Psoas muscle (tissue), 8 donors: ENCODE measurements around the gene ADCYAP1. TPM values are rescaled to one million over a fixed set of nuclear protein-coding genes. Genes with fewer than 3 reads are reported as not detected.
"Not testable (repeated sequence)": the region's sequence is repeated elsewhere in the genome, so short reads cannot be mapped to it uniquely, and the experiment has no call there.

Experiments used
- ATAC-seq, 4 donors: fragments of 200-7000 bp; cut with Tn5 transposase; one replicate each; pipeline ENCODE4 v1.9.1; 2020; ENCODE audit warnings: moderate library complexity in 3 of 4, mild to moderate bottlenecking in 2 of 4
- DNase-seq, 2 donors: peaks; one replicate each; pipeline ENCODE4 v3.0.0-alpha.2; 2020
- H3K27ac ChIP-seq: fragments of 200-600 bp; one replicate; pipeline ENCODE4 v1.8.0; 2022
- H3K27me3 ChIP-seq, 3 donors: fragments of 200-600 bp in 1 of 3; one replicate each; pipeline versions ENCODE4 v1.6.1 to v1.8.0; 2013 to 2022; ENCODE audit warnings: low read length in 2 of 3, mild to moderate bottlenecking in 2 of 3, moderate library complexity in 1 of 3; ENCODE audit not compliant: insufficient read depth in 3 of 3
- H3K36me3 ChIP-seq, 2 donors: fragments of 200-600 bp in 1 of 2; one replicate each; pipeline versions ENCODE4 v1.6.1 to v1.8.0; 2013 to 2022; ENCODE audit warnings: low read depth in 1 of 2, mild to moderate bottlenecking in 1 of 2, moderate library complexity in 1 of 2; ENCODE audit not compliant: insufficient read depth in 1 of 2
- H3K4me1 ChIP-seq: fragments of 200-600 bp; one replicate; pipeline ENCODE4 v1.8.0; 2022
- H3K4me3 ChIP-seq: fragments of 200-600 bp; one replicate; pipeline ENCODE4 v1.8.0; 2022; ENCODE audit warnings: mild to moderate bottlenecking
- H3K9me3 ChIP-seq: fragments of 200-600 bp; one replicate; pipeline ENCODE4 v1.8.0; 2022
- WGBS, 3 donors: extraction: QIAGEN DNeasy Blood & Tissue Kit; methylation state at CpG; one replicate each; pipeline versions ENCODE4 v1.1.6 to v1.1.7; 2013; 5-methylcytosine and 5-hydroxymethylcytosine counted together
- intact Hi-C, 2 donors: fragments of 100-400 bp; cut with DNase I; formaldehyde crosslinking; loops; one replicate each; pipeline versions ENCODE4 v1.11.0 to v1.14.2; 2022
- long read RNA-seq, 2 donors: library from polyadenylated mRNA; unstranded; transcript quantifications; one replicate each; pipeline ENCODE4 v2.0.0, GENCODE V29; 2021
- polyA plus RNA-seq, 3 donors: library from polyadenylated mRNA; stranded (reverse); fragments of 200-250 nt; gene quantifications; one replicate each; pipeline ENCODE4 v1.2.3, GENCODE V29; 2013
- total RNA-seq, 4 donors: library from RNA; stranded (reverse); fragmentation: NEBNext Ultra II Directional in 2 of 4; extraction: Animal tissue kit (Norgen Biotek cat#: 25700) in 2 of 4; gene quantifications; one replicate each; pipeline versions ENCODE4 v1.2.1 to v1.2.4, GENCODE V29; 2021 to 2023
- TF ChIP-seq, protein P1 (sequence below): fragments of 200-600 bp; IDR thresholded peaks from one replicate; pipeline ENCODE4 v1.8.0; 2022; ENCODE audit warnings: antibody characterized with exemption
- donor health status: healthy with polysubstance abuse.
- donor health status: DM: no; HTN: no; CAD: no; lungs with moderate emphysema.
- donor health status: Bipolar disorder and iron deficiency.
- donor health status: healthy.
- donor health status: DM: yes; HTN: yes; CAD: no.
- donor health status: DM: no; HTN: no; CAD: no.
- donor health status: DM: no; HTN: no; CAD: no.
- donor health status: DM: yes; HTN: yes; CAD: no.

Gene ADCYAP1
- total RNA-seq (under 1 TPM in 1 of 4 donors, not detected in 3; 0.21 TPM), polyA plus RNA-seq (under 1 TPM; 0.03 to 0.07 (median 0.04) TPM)
- long read RNA-seq, donor 1, result 0 reads
- long read RNA-seq, donor 2, result 0 reads

DNA sequence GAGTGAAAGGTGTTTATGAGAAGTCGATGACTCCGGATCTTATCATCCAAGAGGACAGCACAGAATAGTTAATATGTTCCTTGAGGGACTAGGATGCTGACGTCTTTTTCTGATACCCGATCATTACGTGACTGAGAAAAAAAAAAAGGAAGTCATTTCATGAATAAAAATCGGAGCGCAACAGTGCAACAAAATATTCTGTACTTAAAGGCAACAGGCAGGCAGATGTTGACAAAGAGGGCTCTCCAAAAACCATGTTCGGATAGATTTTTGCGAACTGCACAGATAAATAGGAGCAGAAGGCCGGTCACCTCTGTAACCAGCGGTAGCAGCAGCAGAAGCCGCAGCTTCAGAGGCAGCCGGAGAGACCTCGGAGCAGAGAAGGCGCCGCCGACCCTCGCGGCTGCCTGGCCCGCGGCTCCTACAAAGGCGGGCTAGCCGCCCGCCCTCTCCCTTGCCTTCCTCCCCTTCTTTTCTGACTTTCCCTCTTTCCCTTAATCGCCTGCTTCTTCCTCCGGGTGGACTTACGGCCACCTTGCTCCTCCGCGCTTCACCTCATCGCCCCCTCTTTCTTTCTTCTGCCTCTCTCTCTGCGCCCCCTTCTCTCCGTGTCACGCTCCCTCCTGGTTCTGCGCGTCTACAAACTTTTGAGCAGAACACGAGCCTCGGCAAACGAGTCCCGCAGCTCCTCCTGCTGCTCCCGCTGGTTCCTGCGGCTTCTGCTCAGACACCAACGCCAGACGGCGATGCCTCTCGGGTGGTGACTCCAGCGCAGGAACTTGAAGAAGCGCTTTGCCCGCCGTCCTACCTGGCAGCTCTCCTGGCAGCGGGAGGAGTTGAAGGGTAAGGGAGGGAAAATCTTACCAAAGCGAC, at the start of gene ADCYAP1:
ADCYAP1 (plus strand) TSS at position 654 of the 873 bp plus-strand sequence. CDS start 516 bp downstream, outside the sequence.
- 4 to 5% (median 5%) methylated on average over 51 of the region's 51 CpGs for WGBS, 3 donors
- H3K4me3 ChIP-seq, result no peak within 1 kb of the TSS
- H3K36me3 ChIP-seq, result no peaks in the 10 kb centered on the region
- H3K9me3 ChIP-seq, result no peaks in the 10 kb centered on the region
- ATAC-seq (no peak), DNase-seq (no peak)
- peaks cover 22% of the 10 kb centered on the region for H3K4me1 ChIP-seq
- no peak within 1 kb of the TSS for H3K27ac ChIP-seq
- H3K27me3 ChIP-seq, result peaks cover 0 to 87% (median 39%) of the 10 kb centered on the region in 3 donors
- TF ChIP-seq, protein P1, sequence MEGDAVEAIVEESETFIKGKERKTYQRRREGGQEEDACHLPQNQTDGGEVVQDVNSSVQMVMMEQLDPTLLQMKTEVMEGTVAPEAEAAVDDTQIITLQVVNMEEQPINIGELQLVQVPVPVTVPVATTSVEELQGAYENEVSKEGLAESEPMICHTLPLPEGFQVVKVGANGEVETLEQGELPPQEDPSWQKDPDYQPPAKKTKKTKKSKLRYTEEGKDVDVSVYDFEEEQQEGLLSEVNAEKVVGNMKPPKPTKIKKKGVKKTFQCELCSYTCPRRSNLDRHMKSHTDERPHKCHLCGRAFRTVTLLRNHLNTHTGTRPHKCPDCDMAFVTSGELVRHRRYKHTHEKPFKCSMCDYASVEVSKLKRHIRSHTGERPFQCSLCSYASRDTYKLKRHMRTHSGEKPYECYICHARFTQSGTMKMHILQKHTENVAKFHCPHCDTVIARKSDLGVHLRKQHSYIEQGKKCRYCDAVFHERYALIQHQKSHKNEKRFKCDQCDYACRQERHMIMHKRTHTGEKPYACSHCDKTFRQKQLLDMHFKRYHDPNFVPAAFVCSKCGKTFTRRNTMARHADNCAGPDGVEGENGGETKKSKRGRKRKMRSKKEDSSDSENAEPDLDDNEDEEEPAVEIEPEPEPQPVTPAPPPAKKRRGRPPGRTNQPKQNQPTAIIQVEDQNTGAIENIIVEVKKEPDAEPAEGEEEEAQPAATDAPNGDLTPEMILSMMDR, result no peak
- intact Hi-C loops, result no loop called here

DNA sequence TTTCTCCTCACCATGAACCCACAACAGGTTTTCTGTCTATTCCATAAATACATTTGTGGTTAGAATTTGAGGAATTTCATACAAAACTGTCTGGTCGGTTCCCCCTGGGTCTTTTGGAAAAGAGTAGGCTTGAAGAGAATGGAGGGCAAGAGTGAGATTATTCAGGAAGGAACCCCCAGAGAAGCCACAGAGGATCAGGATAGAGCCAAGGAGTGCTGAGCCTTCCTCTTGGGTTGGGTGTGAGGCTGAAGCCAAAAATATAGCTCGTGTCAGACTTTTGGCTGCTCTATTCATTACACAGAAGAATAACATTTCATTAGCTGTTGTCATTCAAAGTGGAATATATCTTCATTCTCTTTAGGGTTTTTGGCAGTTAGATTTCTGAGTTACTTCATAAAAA, 46.7 kb upstream of the ADCYAP1 start:
- TF ChIP-seq, protein P1, result no peak
- H3K4me1 ChIP-seq, result no peaks in the 10 kb centered on the region
- no peak overlapping the region for H3K27ac ChIP-seq
- H3K27me3 ChIP-seq, result peaks cover 0 to 4% (median 0%) of the 10 kb centered on the region in 3 donors
- H3K9me3 ChIP-seq, result no peaks in the 10 kb centered on the region
- H3K36me3 ChIP-seq, result no peaks in the 10 kb centered on the region
- intact Hi-C loops, result no loop called here
- ATAC-seq (no peak), DNase-seq (no peak)
- no peak overlapping the region for H3K4me3 ChIP-seq
- 12 to 34% (median 26%) methylated on average over 2 of the region's 2 CpGs for WGBS, 3 donors

DNA sequence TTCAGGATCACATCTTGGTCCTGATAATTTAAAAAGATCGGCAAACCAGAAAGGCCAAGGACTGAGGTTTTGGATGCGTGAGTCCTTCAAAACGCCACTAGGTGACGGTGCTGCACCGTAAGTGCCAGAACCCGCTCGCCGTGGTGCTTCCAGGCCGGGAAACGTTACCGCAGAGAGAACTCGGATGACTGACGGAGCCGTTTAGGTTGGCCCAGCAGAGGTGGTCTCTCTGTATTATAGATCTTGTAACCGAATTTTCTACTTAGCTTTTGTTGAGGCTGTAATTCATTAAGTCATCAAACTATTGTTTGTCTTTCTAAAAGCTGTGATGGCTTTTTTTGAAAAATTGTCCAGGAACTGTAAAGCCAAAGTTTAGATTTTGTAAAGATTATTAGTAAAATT, 39.8 kb upstream of the ADCYAP1 start:
- Histone ChIP-seq H3K4me1 (no peaks in the 10 kb centered on the region), H3K27me3 (peaks cover 0 to 13% (median 0%) of the 10 kb centered on the region in 3 donors), H3K9me3 (no peaks in the 10 kb centered on the region), H3K27ac (no peak overlapping the region), H3K4me3 (no peak overlapping the region), H3K36me3 (no peaks in the 10 kb centered on the region)
- 1 to 2% (median 1%) methylated on average over 15 of the region's 15 CpGs for WGBS, 3 donors
- DNase-seq (peak; percentile 47 to 75), ATAC-seq (peak; percentile 44 to 62 (median 57))
- intact Hi-C loops, result loop anchor here (10.0 kb wide), 2 partner anchors 100 to 1680 kb away; no protein-coding TSS in a partner anchor
- TF ChIP-seq, protein P1, result peak; percentile 83

DNA sequence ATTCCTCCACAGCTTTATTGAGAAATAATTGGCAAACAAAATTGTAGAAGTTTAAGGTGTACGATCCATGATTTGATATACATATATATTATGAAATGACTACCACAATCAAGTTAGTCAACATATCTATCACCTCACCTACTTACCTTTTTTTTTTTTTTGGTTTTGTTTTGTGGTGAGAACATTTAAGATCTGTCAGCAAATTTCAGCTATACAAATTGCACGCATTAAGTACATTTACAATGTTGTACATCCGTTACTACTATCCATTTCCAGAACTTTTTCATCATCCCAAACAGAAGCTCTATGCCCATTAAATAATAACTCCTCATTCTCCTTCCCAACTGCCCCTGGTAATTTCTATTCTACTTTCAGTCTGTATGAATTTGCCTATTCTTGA, 37.4 kb upstream of the ADCYAP1 start:
- Histone ChIP-seq H3K4me3 (no peak overlapping the region), H3K27me3 (peaks cover 0 to 13% (median 5%) of the 10 kb centered on the region in 3 donors), H3K36me3 (no peaks in the 10 kb centered on the region), H3K4me1 (no peaks in the 10 kb centered on the region), H3K27ac (no peak overlapping the region), H3K9me3 (no peaks in the 10 kb centered on the region)
- no peak for DNase-seq
- intact Hi-C loops, result loop anchor here (10.0 kb wide), 2 partner anchors 98 to 1678 kb away; no protein-coding TSS in a partner anchor
- WGBS, 3 donors, result 84 to 95% (median 85%) methylated on average over 3 of the region's 3 CpGs
- no peak for ATAC-seq
- TF ChIP-seq, protein P1, result no peak

DNA sequence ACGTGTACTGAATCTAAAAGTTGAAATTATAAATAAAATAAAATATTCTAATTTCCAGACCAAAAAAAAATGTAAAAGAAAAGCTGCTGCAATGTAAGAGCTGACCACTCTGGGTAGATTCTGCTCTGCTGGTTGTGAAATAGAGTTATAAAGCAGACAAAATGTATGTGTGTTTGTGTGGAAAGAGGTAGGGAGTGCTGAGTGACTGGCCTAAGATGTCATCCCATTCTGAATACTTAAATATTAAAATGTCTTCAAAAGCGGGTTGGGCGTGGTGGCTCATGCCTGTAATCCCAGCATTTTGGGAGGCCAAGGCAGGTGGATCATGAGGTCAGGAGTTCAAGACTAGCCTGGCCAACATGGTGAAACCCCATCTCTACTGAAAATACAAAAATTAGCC, 31.2 kb upstream of the ADCYAP1 start:
- H3K9me3 ChIP-seq, intact Hi-C loops, H3K27me3 ChIP-seq, H3K4me3 ChIP-seq, DNase-seq, H3K27ac ChIP-seq, ATAC-seq, H3K36me3 ChIP-seq, H3K4me1 ChIP-seq: not testable (repeated sequence)
- 83 to 89% (median 88%) methylated on average over 3 of the region's 3 CpGs for WGBS, 3 donors
